GM08714 (cell line): ENCODE measurements around the gene CCDC33.
"Not testable (repeated sequence)": the region's sequence is repeated elsewhere in the genome, so short reads cannot be mapped to it uniquely, and the experiment has no call there.

Source experiments
- H3K4me3 ChIP-seq: fragments of 200-500 bp; sonication (Bioruptor generic); 2 replicates; pipeline ENCODE4 v1.5.1; 2014; ENCODE audit warnings: mild to moderate bottlenecking, low read length, inconsistent platforms
- ZNF274 ChIP-seq: IDR thresholded peaks from 2 replicates; pipeline ENCODE4 v1.6.1; 2012; ENCODE audit warnings: mild to moderate bottlenecking, low read depth, low read length

The CCDC33 gene

DNA sequence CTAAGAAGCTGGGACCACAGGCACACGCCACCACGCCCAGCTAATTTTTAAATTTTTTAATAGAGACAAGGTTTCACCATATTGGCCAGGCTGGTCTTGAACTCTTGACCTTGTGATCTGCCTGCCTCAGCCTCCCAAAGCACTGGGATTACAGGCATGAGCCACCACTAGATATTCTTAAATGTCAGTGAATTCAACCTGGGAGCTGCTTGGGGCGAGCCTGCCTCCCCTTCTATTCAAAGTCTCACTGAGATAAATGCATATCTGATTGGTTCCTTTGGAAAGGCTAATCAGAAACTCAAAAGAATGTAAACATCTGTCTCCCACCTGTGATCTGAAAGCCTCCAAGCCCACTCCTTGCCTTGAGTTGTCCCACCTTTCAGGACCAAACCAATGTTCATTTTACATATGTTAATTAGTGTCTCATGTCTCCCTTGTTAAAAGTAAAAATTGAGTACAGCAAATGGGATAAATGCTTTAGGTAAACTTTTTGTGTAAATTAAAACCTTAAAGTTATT lies 116.3 kb downstream of the CCDC33 start:
- H3K4me3 ChIP-seq: no peak overlapping the region
- TF ChIP-seq ZNF274: no peak

DNA sequence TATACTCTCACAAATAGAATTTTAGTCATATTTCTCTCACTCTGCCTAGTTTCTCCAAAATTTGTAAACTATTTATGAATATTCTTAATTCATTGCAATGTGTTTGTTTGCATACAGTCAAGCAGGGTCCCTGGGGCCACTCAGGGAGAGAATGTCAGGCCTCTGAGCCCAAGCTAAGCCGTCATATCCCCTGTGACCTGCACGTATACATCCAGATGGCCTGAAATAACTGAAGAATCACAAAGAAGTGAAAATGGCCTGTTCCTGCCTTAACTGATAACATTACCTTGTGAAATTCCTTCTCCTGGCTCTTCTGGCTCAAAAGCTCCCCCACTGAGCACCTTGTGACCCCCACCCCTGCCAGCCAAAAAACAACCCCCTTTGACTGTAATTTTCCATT lies 117.9 kb downstream of the CCDC33 start:
- not testable (repeated sequence) for H3K4me3 ChIP-seq

DNA sequence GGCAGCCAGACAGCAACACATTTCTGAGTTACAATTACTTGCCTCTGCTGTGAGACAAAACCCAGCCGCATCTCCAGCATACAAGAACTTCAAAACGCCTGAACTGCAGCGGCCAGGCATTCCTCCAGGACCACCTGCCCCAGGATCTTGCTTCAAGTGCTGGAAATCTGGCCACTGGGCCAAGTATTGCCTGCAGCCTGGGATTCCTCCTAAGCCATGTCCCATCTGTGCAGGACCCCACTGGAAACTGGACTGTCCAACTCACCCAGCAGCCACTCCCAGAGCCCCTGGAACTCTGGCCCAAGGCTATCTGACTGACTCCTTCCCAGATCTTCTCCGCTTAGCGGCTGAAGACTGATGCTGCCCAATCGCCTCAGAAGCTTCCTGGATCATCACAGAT lies 119.9 kb downstream of the CCDC33 start:
- not testable (repeated sequence) for H3K4me3 ChIP-seq

DNA sequence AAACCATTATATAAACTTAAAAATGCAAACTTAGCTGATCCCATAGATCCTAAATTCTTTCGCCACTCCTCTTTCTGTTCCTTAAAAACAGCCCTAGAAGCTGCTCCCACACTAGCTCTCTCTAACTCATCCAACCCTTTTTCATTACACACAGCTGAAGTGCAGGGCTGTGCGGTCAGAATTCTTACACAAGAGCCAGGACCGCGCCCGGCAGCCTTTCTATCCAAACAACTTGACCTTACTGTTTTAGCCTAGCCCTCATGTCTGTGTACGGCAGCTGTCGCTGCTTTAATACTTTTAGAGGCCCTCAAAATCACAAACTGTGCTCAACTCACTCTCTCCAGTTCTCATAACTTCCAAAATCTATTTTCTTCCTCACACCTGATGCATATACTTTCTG lies 121.4 kb downstream of the CCDC33 start:
- H3K4me3 ChIP-seq: not testable (repeated sequence)

DNA sequence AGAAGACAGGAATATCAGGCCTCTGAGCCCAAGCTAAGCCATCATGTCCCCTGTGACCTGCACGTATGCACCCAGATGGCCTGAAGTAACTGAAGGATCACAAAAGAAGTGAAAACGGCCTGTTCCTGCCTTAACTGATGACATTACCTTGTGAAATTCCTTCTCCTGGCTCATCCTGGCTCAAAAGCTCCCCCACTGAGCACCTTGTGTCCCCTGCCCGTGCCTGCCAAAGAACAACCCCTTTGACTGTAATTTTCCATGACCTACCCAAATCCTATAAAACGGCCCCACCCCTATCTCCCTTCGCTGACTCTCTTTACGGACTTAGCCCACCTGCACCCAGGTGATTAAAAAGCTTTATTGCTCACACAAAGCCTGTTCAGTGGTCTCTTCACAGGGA lies 123.2 kb downstream of the CCDC33 start:
- H3K4me3 ChIP-seq: not testable (repeated sequence)

DNA sequence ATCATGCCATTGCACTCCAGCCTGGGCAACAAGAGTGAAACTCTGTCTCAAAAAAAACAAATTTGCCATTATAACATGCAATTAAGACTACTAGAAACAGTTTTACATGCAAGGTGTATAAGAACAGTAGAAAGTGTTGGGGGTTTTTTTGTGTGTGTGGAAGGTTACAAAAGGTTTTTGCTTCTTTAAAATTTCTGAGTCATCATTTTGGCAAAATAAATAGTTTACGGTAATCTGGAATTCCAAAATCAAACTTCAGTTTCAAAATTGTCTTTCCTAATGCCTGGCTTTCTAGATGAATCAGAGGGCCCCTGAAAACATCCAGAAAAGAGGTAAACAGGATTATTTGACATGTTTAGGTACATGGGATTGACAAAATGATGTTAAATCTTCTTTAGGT lies 124.7 kb downstream of the CCDC33 start:
- not testable (repeated sequence) for H3K4me3 ChIP-seq

DNA sequence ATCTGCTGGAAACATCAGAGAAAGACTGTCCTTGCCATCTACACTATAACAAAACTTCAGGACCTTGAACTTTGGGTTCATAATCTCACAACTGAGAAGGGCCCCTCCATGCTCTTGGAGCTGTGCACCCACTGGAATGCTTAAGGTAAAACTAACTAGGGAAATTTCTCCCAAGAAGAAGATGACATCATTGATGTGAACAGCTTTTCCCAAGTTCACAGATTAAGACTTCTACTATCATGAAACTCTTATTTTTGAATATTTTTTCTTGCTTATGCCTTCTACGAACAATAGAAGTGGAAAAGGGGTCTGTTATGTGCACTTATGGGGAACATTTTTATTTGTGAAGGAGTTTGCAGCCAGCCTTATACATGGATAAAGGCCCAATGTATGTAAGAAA lies 126.4 kb downstream of the CCDC33 start:
- no peak for TF ChIP-seq ZNF274
- no peak overlapping the region for H3K4me3 ChIP-seq

DNA sequence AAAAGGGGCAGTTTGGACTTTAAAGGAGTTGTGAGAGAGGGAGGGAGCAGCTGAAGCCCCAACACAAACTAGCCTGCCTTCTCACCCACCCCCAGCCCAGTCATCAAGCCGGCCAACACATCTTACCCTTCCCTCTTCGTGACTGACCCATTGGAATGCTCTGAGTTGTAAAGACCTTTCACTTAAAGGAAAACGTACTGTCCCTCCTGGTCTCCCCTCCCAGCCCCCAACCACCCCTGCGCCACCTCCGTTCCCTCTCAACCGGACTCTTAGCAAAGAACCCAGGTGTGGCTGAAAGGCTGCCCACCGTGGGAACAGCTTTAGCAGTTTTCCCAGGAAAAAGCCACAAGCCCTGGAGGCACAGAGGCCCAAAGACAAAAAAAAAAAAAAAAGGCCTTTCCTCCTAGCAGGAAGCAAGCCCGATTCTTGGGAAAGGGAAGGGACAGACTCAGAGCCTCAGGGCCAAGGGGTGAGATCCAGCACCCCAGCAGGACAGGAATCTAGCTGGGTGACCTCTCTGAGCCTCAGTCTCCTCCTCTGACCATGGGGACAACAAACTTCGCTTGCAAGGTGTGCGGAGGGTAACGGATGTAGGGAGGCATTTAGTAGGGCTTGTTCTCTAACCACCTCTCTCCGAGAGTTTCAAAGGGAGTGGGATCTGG lies 128.9 kb downstream of the CCDC33 start:
- H3K4me3 ChIP-seq: no peak overlapping the region
- no peak for TF ChIP-seq ZNF274

DNA sequence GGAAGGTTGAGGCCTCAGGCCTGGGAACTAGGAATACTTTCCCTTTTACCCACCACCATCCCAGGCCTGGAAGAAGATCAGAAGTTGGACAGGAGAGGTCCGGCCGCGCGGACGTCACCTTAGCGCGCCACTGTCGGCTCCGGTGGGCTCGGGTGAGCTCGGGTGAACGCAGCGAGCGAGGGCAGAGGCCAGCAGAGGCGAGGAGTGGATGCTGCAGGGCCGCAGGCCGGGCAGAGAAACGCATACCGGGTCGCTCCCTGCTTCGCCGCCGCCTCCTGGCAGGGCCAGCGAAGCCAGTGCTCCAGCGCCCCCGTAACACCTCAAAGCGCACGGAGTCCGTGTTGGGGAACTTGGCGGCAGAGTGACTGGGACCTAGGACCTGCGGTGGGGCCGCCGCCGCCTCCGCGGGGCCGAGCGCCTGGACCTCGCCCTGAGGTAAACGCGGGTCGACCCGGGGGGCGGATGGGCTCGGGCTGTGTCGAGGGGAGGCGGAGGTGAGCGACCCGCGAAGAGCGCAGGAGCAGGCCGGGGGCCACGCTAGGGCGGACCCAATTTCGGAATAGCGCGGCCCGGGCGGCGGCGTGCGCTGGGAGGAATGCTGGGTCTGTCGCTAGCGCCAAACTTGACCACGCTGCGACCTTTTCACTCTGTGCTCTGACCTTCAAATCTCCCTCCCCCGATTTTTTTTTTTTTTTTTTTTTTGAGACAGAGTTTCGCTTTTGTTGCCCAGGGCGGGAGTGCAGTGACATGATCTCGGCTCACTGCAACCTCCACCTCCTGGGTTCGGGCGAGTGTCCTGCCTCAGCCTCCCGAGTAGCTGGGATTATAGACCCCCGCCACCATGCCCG lies 129.7 kb downstream of the CCDC33 start:
- H3K4me3 ChIP-seq: peak overlapping the region; percentile 21; the same call in 1 of the 2 replicates
- TF ChIP-seq ZNF274: no peak

DNA sequence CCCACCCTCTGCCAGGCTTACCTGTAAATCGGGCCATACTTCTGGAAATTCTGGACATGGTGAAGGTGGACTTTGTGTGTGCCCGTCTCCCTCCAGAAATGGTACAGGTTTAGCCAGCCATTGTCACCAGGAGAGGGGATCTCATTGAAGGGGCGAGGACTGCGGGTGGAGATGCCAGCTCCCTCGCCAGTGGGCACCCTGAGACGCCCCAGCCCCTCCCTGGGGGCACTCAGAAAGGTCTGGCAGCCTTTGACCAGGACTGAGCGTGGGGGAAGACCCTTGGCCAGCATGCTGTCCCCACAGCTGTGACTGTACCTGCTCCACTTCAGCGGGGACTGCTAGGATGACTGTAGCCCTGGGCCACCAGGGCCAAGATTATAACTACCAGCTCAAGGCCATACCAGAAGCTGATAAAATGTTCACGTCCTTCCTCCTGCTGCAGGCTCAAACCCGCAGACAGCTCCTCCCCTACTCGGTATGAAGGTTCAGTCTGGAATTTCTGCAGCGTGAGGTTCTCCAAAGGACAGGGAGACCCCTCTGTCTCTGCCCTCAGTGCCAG lies 131.2 kb downstream of the CCDC33 start, which contains the start of gene CYP11A1:
Gene CYP11A1, minus strand, starts transcription at position 351 of the 559 bp plus-strand sequence. Its CDS starts 61 bp downstream, at position 290.
- H3K4me3 ChIP-seq: no peak within 1 kb of the TSS
- TF ChIP-seq ZNF274: no peak

DNA sequence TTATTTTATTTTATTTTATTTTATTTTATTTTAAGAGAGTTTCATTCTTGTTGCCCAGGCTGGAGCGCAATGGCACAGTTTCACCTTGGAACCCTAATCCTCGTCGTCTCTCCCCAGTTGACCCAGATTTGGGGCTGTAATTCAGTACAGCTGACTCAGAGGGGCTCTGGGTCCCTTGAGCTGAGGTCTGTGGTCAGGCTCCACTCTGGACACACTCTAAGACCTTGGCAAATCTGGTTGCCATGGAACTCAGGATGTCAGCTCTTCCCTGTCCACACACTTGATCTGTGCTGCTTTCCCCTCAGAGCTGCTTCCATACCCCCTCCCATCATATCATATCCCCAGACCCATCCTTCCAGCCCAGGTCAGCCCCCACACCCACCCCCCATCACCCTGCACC lies 132.0 kb downstream of the CCDC33 start:
- TF ChIP-seq ZNF274: no peak
- H3K4me3 ChIP-seq: no peak overlapping the region

DNA sequence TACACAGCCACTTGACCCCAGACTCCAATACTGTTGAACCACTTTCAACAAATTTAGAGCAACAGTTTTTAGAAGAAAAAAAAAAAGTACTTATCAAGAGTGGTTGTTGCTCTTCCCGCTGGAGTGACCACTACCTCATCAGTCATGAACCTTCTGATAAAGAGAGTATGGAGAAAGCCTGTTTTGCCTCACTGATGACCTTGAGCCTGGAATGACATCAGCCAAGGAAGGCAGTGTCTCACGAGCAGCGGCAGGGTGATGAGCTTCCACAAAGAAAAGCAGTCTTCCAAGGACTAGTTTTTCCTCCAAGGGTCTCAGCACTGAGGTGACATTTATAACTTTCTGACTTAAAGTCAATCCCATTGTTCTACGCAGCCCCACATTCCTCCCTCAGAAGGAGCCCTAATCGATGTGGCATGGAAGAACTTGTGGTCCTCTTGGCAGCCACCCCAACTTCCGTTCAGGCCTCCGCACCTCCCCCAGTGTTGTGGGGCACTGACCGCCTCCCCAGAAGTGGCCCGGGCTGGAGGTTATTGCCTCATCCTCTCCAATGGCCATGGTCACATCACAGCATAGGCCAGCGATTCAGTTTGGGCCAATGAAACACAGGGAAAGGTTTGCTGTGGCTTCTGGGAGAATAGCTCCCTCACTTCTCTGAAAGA lies 133.1 kb downstream of the CCDC33 start:
- no peak overlapping the region for H3K4me3 ChIP-seq
- TF ChIP-seq ZNF274: no peak

DNA sequence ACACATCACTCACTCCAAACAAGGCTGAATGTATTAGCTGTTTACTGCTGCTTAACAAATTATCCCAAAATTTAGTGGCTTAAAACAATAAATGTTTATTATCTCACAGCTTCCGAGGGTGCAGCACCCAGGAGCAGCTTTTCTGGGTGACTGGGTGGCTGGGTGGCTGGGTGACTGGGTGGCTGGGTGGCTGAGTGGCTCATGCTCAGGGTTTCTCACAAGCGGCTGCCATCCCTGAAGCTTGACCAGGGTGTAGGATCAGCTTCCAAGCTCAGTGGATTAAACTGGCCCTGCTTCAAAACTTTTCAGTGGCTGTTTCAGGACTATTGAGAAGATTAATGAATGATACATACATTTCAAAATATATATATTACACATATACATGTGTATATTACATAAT lies 133.6 kb downstream of the CCDC33 start:
- no peak for TF ChIP-seq ZNF274
- no peak overlapping the region for H3K4me3 ChIP-seq

DNA sequence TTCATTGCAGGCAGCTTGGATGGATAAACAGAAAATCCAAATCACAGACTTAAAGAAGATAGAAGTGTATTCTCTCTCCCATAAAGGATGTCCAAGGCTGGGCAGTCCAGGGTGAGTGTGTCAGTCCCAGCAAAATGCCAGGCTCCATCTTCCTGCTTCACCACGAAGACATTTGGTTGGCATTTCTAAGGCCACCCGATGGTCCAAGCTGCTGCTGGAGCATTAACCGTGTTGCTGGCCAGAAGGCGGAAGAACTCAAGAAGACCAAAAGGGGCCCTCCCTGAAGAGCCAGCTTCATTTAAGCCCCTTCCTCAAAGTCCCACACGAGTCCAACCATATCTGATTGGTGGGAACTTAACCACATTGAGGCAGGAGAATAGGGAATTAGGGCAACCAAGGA lies 134.3 kb downstream of the CCDC33 start:
- no peak overlapping the region for H3K4me3 ChIP-seq
- TF ChIP-seq ZNF274: no peak
